Measurements from ENCODE around the gene TNNI3K.

DNA sequence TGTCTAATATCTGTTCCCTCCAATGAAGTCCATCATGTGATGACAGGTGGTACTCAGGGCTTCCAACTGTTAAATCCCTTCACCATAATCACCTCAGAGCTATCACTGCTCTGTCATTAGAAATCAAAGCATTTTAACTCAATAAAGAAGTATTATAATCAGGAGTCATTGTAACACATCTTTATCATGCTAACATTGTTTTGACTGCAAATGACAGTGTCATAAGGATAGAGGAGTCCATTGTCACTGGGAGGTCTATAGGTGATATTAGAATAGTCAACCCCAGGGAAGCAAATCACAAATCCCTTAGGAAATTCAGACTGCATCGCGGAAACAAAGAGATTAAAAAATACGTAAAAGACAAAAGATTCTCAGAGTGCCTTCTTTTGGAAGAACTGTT, 246.4 kb downstream of the TNNI3K start:
- TF ChIP-seq, protein P1, sequence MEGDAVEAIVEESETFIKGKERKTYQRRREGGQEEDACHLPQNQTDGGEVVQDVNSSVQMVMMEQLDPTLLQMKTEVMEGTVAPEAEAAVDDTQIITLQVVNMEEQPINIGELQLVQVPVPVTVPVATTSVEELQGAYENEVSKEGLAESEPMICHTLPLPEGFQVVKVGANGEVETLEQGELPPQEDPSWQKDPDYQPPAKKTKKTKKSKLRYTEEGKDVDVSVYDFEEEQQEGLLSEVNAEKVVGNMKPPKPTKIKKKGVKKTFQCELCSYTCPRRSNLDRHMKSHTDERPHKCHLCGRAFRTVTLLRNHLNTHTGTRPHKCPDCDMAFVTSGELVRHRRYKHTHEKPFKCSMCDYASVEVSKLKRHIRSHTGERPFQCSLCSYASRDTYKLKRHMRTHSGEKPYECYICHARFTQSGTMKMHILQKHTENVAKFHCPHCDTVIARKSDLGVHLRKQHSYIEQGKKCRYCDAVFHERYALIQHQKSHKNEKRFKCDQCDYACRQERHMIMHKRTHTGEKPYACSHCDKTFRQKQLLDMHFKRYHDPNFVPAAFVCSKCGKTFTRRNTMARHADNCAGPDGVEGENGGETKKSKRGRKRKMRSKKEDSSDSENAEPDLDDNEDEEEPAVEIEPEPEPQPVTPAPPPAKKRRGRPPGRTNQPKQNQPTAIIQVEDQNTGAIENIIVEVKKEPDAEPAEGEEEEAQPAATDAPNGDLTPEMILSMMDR (IDR thresholded peaks at IDR 0.05), result no peak
- TF ChIP-seq POLR2A (IDR thresholded peaks at IDR 0.05), result no peak

All from thyroid gland (tissue), 4 donors.